Measurements from ENCODE around the gene GLOD4.
A peak's percentile ranks its signal among the peaks of the same experiment; 100 is the strongest.
"Not testable (repeated sequence)": the region's sequence is repeated elsewhere in the genome, so short reads cannot be mapped to it uniquely, and the experiment has no call there.

GLOD4 gene

DNA sequence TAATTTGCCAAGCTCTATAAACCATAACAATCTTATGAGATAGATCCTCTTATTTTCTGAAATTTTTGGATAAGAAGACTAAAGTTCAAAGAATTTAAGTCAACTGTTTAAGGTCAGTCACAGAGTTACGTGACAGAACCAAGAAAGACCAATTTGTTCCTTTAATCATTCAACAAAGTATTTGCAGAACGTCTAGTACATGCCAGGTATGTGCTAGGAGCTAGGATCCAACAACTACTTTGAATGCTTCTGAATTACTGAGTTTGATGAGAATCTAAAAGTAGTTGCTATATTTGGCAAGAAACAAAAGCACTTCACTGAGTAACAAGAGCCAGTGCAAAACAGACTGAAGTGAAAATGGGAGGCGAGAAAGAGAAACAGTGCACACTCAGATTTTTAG, 15.0 kb downstream of the GLOD4 start:
- DNase-seq, result no peak

DNA sequence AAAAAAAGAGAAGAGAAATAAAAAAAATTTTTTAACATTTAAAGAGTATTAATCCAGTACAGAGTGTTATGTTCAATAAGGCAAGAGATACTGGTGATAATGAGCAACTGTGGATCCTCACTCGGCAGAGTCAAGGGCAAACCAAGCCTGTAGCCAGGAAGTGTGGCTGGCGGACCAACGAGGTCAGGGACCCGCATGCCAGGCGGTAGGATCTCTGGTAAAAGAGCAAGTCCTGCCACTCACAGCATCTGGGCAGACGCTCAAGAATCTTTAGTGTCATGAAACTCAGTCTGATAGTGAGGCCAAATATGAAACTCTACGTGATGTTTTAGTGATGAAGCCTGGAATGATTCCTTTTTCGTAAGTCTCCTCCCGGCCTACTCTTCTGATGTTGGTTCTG, 21.7 kb downstream of the GLOD4 start:
- DNase-seq, result no peak

GRCh38 chr17:759964-760363, 22.1 kb downstream of the GLOD4 start:
- no peak for DNase-seq

DNA sequence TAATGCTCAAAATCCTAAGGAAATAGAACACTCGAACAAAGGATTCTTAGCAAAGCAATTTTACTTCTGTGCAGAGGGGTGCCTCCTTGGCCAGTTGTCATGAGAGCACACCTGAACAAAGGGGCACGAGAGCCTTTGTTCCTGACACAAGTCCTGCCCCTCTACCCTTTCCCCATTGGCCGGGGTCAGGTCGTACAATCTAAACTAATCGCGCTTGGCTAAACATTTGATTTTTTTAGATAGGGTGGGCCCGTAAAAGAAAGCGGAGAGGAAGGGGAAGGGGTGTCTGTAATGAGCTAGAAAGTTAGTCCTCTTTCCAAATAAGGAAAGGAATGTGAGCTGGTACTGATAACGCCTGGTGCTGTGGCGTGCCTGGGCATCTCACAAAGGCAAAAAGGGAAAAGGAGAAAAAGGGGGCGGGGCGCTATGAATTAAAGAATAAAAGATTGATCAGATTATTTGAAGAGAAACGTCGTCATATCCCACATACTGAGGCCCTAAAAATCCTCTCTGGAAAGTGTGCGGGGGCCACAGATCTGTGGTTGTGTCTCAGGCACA, 26.0 kb downstream of the GLOD4 start:
- DNase-seq, result not testable (repeated sequence)

GRCh38 chr17:755319-755961, 26.6 kb downstream of the GLOD4 start:
- not testable (repeated sequence) for DNase-seq

- no peak for DNase-seq
Measured at GRCh38 chr17:753418-753817, 28.7 kb downstream of the GLOD4 start.

DNA sequence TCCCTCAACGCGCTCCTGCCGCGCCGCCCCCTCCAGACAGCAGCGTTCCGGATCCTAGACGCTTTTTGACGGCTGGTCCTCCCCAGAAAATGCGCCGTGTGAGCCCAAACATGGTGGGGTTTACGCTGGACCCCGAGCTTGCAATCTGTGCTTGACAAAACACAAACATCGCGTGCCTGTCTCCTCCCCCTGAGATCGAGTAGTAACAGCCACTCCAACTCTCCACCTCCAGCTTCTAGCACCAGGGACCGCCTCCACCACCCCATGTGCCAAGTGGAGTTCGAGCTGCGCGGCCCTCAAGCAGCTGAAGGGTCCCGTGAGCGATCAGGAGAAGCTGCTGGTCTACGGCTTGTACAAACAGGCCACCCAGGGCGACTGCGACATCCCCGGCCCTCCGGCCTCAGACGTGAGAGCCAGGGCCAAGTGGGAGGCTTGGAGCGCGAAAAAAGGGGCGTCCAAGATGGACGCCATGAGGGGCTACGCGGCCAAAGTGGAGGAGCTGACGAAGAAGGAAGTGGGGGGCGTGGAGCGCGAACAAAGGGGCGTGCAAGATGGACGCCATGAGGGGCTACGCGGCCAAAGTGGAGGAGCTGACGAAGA, 29.4 kb downstream of the GLOD4 start:
- DNase-seq, result peak; percentile 35

DNA sequence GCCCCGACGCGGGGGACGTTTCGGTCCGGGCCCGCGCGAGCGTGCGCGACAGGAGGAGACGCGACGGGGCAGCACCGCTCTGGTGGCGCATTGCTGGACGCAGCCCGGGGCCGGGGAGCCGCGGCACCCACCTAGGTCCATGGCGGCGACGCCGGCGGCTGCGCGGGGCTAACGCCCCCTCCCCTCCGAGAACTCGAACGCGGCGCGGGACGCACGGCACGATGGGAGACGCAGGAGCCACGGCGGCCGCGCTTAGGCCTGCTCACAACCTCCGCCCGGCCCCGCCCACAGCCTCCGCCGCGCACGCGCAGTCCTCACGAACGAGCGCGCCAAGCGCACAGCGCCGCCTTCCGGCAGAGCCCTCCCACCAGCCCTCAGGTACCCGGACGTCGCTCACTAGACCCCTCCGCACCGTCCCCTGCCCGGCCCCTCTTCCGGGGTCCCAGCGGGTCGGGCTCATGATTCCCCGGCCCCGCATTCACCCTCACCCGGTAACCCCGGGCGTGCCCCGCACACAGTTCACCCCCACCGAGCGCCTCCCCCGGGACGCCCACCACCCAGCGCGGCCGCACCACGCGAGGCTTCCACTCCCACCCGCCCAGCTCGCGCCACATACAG, 30.0 kb downstream of the GLOD4 start, which contains the start of gene GEMIN4:
Gene GEMIN4, minus strand, starts transcription at position 263 of the 618 bp plus-strand sequence. Its CDS starts 122 bp downstream, at position 141.
- peak; percentile 90 for DNase-seq

- no peak for DNase-seq
Measured at GRCh38 chr17:751269-752001, 30.6 kb downstream of the GLOD4 start.

GRCh38 chr17:750431-751037, 31.5 kb downstream of the GLOD4 start:
- no peak for DNase-seq

- not testable (repeated sequence) for DNase-seq
Measured at GRCh38 chr17:749359-749758, 32.7 kb downstream of the GLOD4 start.

DNA sequence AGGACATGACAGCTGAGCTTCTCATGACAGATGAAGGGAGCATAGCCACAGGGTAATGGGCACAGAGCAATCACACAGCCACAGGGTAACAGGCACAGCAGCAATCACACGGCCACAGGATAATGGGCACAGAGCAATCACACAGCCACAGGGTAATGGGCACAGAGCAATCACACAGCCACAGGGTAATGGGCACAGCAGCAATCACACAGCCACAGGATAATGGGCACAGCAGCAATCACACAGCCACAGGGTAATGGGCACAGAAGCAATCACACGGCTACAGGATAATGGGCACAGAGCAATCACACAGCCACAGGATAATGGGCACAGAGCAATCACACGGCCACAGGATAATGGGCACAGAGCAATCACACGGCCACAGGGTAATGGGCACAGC, 33.5 kb downstream of the GLOD4 start:
- not testable (repeated sequence) for DNase-seq

GRCh38 chr17:746783-747629, 35.1 kb downstream of the GLOD4 start:
- DNase-seq, result no peak

GRCh38 chr17:746181-746580, 35.9 kb downstream of the GLOD4 start:
- no peak for DNase-seq

DNA sequence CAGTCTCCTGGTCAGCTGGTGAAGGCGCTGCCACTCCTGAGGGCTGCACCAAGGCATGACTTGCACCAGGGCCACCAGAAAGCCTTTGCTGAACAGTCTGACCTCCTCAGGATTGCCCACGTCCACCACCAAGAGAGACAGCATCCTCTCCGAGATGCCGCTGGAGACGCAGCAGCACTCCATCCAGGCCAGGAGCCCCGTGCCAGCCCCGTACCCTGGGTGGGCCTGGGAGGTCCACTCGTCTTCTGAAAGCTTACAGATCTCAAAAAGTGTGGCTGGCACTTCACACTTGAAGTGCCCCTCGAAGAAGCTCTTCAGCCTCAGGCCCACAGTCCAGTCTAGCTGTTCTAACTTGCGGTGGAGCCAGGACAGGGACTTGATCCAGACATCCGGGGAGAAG, 36.7 kb downstream of the GLOD4 start:
- DNase-seq, result no peak

DNA sequence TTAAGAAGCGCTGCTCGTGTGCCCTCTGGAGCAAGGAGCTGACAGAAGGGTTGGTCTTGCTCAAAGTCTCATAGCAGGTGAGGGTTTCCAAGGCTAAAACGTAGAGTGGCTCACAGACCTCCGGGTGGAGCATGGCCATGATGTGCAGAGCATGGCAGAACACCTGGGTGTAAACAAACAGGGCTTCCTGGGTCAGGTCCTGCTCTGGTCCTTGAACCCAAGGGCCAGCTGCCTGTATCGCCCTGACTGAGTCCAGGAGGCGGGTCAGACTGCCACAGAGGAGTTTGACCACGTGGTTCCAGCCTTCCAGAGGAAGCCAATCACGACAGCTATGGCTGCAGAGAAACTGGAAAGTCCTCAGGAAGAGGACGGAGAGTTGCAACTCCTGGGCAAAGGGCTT, 37.1 kb downstream of the GLOD4 start:
- no peak for DNase-seq

DNA sequence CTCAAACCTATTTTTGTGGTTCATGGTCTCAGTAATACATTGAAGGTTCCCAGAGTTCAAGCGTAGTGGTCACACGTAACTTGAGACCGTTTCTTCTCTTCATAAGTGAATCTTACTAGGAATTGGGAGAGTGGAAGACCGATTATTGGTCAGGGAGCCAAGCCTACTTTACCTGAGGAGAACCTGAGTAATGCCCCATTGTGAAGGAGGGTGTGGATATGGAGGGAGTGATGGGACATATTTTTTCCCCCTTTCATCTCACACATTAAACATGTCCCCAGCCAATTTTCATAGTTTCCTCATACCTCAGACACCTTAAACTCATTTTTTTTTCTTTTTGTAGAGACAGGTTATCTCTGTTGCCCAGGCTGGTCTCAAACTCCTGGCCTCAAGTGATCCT, 38.9 kb downstream of the GLOD4 start:
- DNase-seq, result no peak

DNA sequence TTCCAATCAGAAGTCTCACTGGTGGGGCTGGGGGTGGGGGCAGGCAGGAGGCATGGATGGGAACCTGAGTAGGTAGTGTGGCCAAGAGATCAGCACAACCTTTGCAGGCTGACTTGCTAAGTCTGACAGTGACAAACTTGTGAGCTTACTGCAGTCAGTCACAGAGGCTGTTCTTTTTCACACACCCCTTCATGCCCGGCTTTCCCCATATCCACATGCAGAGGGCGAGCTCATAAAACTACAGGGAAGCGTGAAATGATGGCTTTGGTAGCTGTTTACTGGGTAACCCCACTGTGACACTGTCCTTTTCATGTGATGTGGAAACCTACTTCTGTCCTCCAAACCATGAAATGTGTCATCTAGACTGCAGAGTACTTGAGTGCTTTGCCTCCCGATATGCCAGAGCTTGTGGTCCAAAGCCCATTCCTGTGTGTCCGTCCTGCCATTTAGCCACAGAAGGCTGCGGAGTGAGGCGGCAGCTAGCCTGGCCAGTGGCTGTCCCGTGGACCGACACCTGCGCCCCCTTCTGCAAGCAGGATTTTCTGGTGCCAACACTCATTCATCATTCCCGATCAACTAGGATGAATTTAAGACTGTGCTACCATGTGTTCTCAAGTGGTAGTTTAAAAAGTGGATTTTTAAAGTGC, 39.8 kb downstream of the GLOD4 start:
- no peak for DNase-seq

DNA sequence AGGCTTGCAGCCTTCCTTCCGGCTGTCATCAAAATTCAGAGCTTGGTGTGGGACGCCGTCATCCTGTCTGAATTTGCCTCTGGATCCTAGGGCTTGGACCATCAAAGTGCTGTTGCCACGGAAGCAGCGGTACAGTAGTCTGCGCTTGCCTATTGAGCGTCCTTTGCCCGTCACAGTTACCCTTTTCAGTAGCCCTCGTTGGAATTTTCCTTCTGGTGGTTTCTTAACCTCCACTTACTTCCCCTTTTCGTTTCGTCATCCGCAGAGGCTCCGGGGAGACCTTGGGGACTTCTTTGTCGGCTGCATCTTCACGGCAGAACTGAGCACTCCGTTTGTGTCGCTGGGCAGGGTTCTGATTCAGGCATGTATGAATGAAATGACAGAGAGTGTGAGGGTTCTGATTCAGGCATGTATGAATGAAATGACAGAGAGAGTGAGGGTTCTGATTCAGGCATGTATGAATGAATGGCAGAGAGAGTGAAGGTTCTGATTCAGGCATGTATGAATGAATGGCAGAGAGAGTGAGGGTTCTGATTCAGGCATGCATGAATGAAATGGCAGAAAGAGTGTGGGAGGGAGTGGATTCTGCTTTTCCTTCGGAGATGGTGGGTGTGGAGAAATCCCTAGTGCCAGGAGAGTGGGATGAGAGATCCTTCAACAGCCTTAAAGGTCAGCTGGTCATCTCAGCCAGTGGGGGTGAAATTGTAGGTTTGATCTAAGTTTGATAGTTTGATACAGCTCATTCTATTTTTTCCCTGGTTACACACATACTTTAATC, 41.7 kb downstream of the GLOD4 start:
- no peak for DNase-seq

DNA sequence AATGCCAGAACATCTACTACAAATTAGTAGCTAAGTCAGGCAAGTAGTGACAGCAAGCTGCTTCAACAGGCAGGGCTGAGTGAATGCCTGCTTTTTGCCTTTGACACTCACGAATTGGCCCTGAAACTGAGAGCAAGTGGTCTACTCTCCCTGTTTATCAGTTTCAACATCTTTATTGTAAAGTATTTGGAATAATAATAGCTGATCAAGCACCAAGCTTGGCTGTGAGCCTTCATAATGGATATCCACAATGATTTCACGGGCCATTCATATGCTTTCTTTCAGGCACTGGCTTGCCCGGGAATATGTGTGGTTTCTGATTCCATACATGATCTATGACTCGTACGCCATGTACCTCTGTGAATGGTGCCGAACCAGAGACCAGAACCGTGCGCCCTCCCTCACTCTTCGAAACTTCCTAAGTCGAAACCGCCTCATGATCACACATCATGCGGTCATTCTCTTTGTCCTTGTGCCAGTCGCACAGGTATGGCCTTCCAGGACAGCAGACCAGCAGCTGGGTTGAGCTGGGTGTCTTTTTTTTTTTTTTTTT, 44.4 kb downstream of the GLOD4 start:
- no peak for DNase-seq
